Neural crest cell (in vitro differentiated cells): ENCODE results near the gene FAM174C. TPM values are rescaled to one million over a fixed set of nuclear protein-coding genes. Genes with fewer than 3 reads are reported as not detected.
"Not testable (repeated sequence)": the region's sequence is repeated elsewhere in the genome, so short reads cannot be mapped to it uniquely, and the experiment has no call there.

Experiments
- DNase-seq: peaks from one replicate; pipeline ENCODE4 v3.0.0; 2021; ENCODE audit warnings: low read depth, mixed read lengths, low spot score
- H3K27ac Mint-ChIP-seq: one replicate; pipeline ENCODE4 v1.8.0; 2021; ENCODE audit warnings: mild to moderate bottlenecking, mixed read lengths; ENCODE audit not compliant: unreplicated experiment
- H3K27me3 Mint-ChIP-seq: 2 replicates; pipeline ENCODE4 v1.8.0; 2021; ENCODE audit warnings: low read depth, mild to moderate bottlenecking, mixed read lengths
- H3K36me3 Mint-ChIP-seq: 2 replicates; pipeline ENCODE4 v1.8.0; 2021; ENCODE audit warnings: low read depth, mild to moderate bottlenecking, mixed read lengths
- H3K4me1 Mint-ChIP-seq: 2 replicates; pipeline ENCODE4 v1.8.0; 2021; ENCODE audit warnings: mixed read lengths
- H3K4me3 Mint-ChIP-seq: one replicate; pipeline ENCODE4 v1.8.0; 2021; ENCODE audit warnings: mild to moderate bottlenecking, mixed read lengths
- H3K9me3 Mint-ChIP-seq: 2 replicates; pipeline ENCODE4 v1.8.0; 2021; ENCODE audit warnings: mixed read lengths
- CTCF ChIP-seq: fragments of 200-600 bp; sonication (generic); conservative IDR thresholded peaks from 2 replicates; pipeline ENCODE4 v1.5.0; 2021; ENCODE audit warnings: antibody characterized with exemption, mild to moderate bottlenecking
- total RNA-seq: library from RNA; stranded (reverse); gene quantifications from 2 replicates; pipeline ENCODE4 v1.2.1, GENCODE V29; 2021

The FAM174C gene
- total RNA-seq, 1 donor from 2014 or later = 36.6 TPM

GRCh38 chr19:1300744-1301490 lies 25.6 kb downstream of the FAM174C start:
- no peak for DNase-seq
- no peak overlapping the region for H3K4me3 Mint-ChIP-seq
- no peak overlapping the region for H3K27ac Mint-ChIP-seq
- H3K9me3 Mint-ChIP-seq = no peaks in the 10 kb centered on the region
- no peaks in the 10 kb centered on the region for H3K36me3 Mint-ChIP-seq
- H3K4me1 Mint-ChIP-seq = peaks cover 6% of the 10 kb centered on the region
- no peaks in the 10 kb centered on the region for H3K27me3 Mint-ChIP-seq
- TF ChIP-seq CTCF = no peak

- Mint-ChIP-seq H3K4me3 (peak overlapping the region; percentile 5), H3K4me1 (peaks cover 6% of the 10 kb centered on the region), H3K27me3 (no peaks in the 10 kb centered on the region), H3K9me3 (no peaks in the 10 kb centered on the region), H3K27ac (peak overlapping the region; percentile 93), H3K36me3 (no peaks in the 10 kb centered on the region)
- DNase-seq = peak; percentile 46
- TF ChIP-seq CTCF = no peak
These were observed 27.4 kb downstream of the FAM174C start for GRCh38 chr19:1302533-1303239.

- DNase-seq = no peak
- no peaks in the 10 kb centered on the region for H3K36me3 Mint-ChIP-seq
- peaks cover 6% of the 10 kb centered on the region for H3K4me1 Mint-ChIP-seq
- H3K27ac Mint-ChIP-seq = no peak overlapping the region
- no peak for TF ChIP-seq CTCF
- no peaks in the 10 kb centered on the region for H3K9me3 Mint-ChIP-seq
- no peak overlapping the region for H3K4me3 Mint-ChIP-seq
- no peaks in the 10 kb centered on the region for H3K27me3 Mint-ChIP-seq
These were observed 29.0 kb downstream of the FAM174C start for GRCh38 chr19:1304197-1304924.

GRCh38 chr19:1305354-1305753 lies 30.0 kb downstream of the FAM174C start:
- H3K27ac Mint-ChIP-seq, H3K4me1 Mint-ChIP-seq, DNase-seq, H3K27me3 Mint-ChIP-seq, H3K36me3 Mint-ChIP-seq, H3K4me3 Mint-ChIP-seq, H3K9me3 Mint-ChIP-seq: not testable (repeated sequence)

- Mint-ChIP-seq H3K9me3 (no peaks in the 10 kb centered on the region), H3K36me3 (no peaks in the 10 kb centered on the region), H3K27ac (no peak overlapping the region), H3K4me1 (peaks cover 6% of the 10 kb centered on the region), H3K4me3 (no peak overlapping the region), H3K27me3 (no peaks in the 10 kb centered on the region)
- TF ChIP-seq CTCF = no peak
- DNase-seq = no peak
These were observed 32.0 kb downstream of the FAM174C start for GRCh38 chr19:1307320-1307719.
